Measurements from ENCODE around the gene CGREF1.

Gene CGREF1

DNA sequence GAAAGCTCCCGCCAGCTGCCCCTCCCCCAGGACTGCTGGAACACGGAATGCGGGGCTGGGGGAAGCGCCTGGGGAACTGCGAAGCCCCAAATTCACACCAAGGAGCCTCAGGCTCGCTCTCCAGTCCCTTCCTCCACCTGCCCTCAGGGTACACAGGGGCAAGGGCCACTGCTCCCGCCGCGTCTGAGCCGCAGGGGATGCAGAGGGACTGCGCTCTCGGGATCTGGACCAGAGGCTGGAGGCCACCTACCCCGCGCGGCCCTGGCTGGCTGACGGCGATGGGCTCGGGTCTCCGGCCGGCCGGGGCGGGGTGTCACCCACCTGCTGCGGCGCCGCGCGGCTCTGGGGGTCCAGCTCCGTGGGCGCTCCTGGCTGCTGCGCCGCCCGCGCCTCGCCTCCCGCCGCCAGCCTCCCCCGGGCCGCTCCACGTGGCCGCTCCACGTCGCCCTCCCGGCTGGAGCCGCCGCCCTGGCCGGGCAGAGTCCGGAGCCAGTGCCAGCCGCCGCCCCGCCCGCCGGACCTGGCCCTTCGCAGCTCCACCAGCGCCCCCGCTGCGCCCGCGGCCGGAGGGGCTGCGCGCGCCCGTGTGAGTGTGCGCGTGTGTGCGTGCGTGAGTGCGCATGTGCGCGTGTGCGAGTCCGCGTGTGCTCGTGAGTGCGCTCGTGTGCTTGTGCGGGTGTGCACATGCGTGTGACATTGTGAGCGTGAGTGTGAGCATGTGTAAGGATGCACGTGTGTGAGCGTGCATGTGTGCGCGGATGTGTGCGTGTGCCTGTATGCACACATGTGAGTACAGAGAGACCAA is at the start of gene CGREF1:
Gene CGREF1, minus strand, starts transcription at position 604 of the 805 bp plus-strand sequence. CDS start 14,762 bp downstream, outside the sequence.
- DNase-seq, result no peak

- DNase-seq, result no peak
Observed at GRCh38 chr2:27164960-27165763, 46.2 kb upstream of the CGREF1 start.

- DNase-seq, result no peak
Observed at GRCh38 chr2:27162151-27163121, 43.5 kb upstream of the CGREF1 start.

DNA sequence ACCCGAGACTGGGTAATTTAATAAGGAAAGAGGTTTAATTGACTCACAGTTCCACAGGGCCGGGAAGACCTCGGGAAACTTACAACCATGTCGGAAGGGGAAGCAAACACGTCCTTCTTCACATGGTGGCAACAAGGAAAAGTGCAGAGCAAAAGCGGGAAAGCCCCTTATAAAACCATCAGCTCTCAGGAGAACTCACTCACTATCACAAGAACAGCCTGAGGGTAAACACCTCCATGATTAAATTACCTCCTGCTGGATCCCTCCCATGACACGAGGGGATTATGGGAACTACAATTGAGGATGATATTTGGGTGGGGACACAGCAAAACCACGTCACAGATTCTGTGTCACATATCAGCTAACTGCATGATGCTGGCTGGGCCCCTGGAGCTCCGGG is 41.3 kb upstream of the CGREF1 start:
- no peak for DNase-seq

- no peak for DNase-seq
Observed at GRCh38 chr2:27159271-27159670, 40.3 kb upstream of the CGREF1 start.

DNA sequence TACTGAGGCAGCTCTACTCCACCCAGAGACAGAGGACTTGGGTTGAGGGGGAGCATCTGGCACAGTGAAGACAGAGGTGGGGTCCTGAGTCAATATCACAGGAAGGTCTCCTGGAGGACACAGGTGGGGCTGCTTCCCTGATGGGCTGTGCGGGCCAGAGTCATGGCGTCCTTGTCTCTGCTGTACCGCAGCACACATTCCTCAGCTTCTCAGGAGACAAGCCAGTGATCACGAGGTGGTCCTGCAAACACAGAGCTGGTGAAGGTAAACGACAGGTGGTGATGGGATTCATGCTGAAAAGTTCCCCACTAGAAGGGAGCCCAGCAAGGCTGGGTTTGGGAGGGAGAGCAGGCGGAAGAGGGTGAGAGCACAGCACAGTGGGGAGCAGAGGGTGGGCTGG is 39.5 kb upstream of the CGREF1 start:
- no peak for DNase-seq

- no peak for DNase-seq
Observed at GRCh38 chr2:27155069-27155520, 36.2 kb upstream of the CGREF1 start.

- no peak for DNase-seq
Observed at GRCh38 chr2:27154488-27154887, 35.6 kb upstream of the CGREF1 start.

DNA sequence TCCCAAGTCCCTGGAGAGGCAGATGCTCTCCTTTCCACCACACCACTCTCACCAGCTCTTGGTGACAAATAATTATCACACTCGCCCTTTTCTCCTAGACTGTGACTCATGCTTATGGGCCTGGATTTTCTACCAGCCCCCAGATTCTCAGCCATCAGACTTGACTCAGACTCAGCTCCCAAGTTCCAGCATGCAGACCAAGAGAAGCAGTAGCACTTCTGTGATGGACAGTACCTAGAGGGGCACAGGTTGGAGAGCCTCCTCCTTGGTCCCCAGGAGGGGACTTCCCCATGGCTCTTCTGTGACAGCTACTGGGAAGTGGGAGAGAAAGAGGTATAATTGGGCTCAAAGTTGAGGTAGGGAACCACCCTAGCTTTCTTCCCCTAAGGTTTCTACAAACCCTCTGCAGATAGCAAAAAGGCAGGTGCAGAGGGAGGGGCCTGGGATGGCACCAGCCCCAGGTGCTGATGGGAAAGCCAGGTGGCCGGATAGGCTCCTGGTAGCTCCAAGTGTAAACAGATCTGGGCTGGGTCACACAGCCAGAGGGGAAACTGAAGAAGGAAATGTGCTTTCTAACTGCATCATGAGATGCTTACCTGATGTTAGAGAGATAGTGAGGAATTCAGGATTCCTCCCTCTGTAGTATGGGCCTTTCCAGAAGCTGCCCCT is 34.0 kb upstream of the CGREF1 start:
- no peak for DNase-seq

DNA sequence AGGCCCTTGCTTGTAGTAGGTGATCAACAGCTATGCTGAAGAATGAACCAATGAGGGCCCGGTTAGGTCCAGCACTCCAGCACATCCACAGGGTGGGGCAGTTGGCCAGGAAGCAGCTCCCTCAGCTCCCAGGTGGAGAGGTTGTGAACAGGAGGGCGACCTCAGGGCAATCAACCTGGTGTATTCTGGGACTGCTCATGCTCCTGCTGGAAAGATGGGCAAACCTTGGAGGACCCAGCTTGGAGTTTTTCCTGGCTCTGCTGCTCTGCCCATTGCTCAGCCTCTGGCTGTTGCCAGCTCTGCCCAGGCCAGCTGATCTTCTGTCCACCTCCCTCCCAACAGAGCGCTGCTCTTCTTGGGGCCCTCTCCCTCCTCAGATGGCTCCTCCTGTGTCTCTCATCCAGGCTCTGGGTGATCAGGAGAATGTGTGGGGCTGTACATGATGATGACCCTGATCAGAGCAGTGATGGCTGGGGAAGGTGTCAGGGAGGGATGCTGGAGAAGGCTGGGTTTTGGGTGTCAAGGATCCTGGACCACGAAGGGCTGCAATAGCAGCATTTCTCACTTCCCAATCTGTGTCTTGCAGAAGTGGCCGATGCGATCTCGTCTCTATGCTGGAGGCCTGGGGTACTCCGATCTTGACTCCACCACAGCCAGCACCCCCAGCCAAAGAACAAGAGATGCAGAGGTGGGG is 33.3 kb upstream of the CGREF1 start:
- no peak for DNase-seq

- DNase-seq, result no peak
Observed at GRCh38 chr2:27150639-27151230, 31.8 kb upstream of the CGREF1 start.

- DNase-seq, result no peak
Observed at GRCh38 chr2:27149570-27150405, 30.9 kb upstream of the CGREF1 start.

DNA sequence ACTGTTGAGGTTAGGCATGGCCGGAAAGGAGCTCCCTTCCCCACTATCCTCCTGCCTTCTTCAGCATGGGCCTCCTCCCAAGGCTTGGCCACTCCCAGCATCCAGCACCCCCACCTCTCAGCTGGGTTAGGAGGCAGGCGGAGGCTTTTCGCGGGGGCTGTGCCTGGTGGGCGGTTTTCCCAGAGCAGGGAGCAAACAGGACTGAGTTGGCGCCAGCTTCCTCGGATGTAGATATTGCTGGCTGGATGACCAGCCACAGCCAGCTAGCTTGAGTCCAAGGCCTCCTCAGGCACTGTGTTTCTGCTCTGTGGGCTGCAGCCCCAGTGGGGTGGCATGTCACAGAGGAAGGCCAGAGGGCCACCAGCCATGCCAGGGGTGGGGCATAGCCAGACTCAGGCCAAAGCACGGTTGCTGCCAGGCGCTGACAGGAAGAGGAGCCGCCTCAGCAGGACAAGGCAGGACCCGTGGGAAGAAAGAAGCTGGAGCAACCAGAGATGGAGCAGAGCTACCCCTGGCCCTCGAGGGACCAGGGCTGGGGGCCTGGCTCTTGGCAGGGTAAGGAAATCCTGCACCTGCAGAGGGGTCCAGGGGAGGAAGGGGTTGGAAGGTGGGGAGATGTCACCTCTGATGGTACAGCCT is 30.0 kb upstream of the CGREF1 start, which contains the start of gene TCF23:
Gene TCF23, plus strand, starts transcription at position 204 of the 639 bp plus-strand sequence. Its CDS starts 130 bp downstream, at position 334.
- no peak for DNase-seq

DNA sequence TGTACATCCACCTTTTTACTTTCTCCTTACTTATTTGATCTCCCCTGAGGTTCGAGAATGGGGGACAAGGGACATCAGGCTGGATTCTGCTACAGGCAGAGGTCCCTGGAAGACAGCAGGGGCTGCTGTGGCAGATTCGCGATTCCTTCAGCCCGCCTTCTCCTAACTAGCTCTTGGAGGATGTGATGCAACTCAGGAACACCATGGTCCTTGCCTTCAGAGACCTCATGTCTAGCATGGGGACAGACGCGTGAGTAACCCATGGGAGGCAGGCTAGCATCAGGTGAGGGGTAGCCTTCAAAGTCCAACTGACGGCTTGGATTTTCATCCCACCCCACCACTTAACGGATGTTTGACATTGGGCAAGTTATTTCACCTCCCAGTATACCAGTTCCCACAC is 29.0 kb upstream of the CGREF1 start:
- no peak for DNase-seq

GRCh38 chr2:27145682-27146081 is 26.8 kb upstream of the CGREF1 start:
- no peak for DNase-seq

DNA sequence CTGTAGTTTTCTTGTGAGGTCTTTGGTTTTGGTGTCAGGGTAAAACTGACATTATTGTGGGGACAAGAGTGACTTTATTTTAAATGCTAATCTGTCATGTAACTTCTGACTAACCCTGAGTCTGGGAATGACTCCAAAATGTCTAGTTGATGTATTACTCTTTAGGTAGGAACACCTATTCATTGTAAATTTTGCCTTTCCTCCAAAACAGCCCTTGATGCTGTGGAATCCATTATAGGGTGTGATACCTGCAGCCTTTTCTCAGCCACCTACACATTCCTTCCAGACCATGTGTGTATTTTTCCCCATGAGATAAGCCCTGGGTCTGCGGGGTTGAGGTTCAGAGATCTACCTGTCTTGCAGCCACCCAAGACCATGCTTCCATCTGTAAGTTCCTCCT is 24.4 kb upstream of the CGREF1 start:
- DNase-seq, result no peak

GRCh38 chr2:27139310-27139709 is 20.4 kb upstream of the CGREF1 start, which contains the start of gene PRR30:
TSS of gene PRR30 (minus strand) at chr2:27139410. CDS start at chr2:27138329, 1,081 bp downstream.
- DNase-seq, result no peak

DNA sequence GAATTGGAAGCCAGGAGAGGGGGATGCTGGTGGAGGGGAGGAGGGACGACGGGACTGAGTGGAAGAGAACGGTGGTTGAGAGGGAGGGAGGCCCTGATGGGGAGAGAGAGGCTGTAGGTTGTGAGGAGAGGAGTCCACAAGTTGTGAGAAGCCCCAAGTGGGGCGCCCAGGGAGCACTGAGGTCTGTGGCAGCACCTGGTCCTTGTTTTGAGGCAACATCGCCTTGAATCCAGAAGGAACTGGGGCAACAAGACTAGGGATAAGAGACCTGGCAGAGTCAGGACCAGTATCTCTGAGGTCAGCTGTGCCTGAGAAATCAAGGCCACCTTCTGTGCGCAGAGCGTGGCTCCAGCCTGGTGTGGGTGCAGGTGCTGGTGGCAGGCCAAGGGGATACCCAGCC is 19.2 kb upstream of the CGREF1 start:
- DNase-seq, result no peak

GRCh38 chr2:27137322-27137935 is 18.5 kb upstream of the CGREF1 start:
- DNase-seq, result no peak

Data from activated CD8-positive, alpha-beta memory T cell treated with anti-CD3 and anti-CD28 coated beads, Interleukin-2, amount 50 U/mL, for 4 hours (primary cell).